HepG2 (cell line): ENCODE results near the gene MAST1. TPM values are rescaled to one million over a fixed set of nuclear protein-coding genes. Genes with fewer than 3 reads are reported as not detected.

Source experiments
- BATF2 ChIP-seq: sonication (generic); formaldehyde crosslinking; IDR thresholded peaks from 2 replicates; pipeline ENCODE4 v1.8.0; 2022; ENCODE audit warnings: mild to moderate bottlenecking, missing genetic modification reagents, moderate library complexity
- FOXP1 ChIP-seq, 2 experiments: fragments of 450-650 bp in 1 of 2; IDR thresholded peaks; 2 replicates each; pipeline ENCODE4 v1.6.1; 2017 to 2018; ENCODE audit warnings: antibody characterized with exemption in 1 of 2
- HES4 ChIP-seq: sonication (generic); formaldehyde crosslinking; IDR thresholded peaks from 2 replicates; pipeline ENCODE4 v1.9.0; 2021; ENCODE audit warnings: mild to moderate bottlenecking, missing genetic modification reagents, borderline replicate concordance
- HMGXB4 ChIP-seq, 2 experiments: sonication (generic) in 1 of 2; formaldehyde crosslinking in 1 of 2; IDR thresholded peaks; 2 replicates each; pipeline versions ENCODE4 v1.4.0 to v1.6.1; 2018 to 2020; ENCODE audit warnings: missing genetic modification reagents in 2 of 2, borderline replicate concordance in 1 of 2, low read depth in 1 of 2, mild to moderate bottlenecking in 1 of 2, missing biosample characterization in 1 of 2
- MLX ChIP-seq: IDR thresholded peaks from 2 replicates; pipeline ENCODE4 v1.6.1; 2016
- NR0B2 ChIP-seq: sonication (generic); formaldehyde crosslinking; IDR thresholded peaks from 2 replicates; pipeline ENCODE4 v1.4.0; 2020; ENCODE audit warnings: mild to moderate bottlenecking, missing genetic modification reagents
- PHF20 ChIP-seq: sonication (generic); formaldehyde crosslinking; IDR thresholded peaks from 2 replicates; pipeline ENCODE4 v1.5.0; 2020; ENCODE audit warnings: mild to moderate bottlenecking, missing genetic modification reagents
- RERE ChIP-seq: IDR thresholded peaks from 2 replicates; pipeline ENCODE4 v1.6.1; 2016; ENCODE audit warnings: low read depth, missing genetic modification reagents, missing compliant biosample characterization
- ZNF235 ChIP-seq: sonication (generic); formaldehyde crosslinking; IDR thresholded peaks from 2 replicates; pipeline ENCODE4 v1.8.1; 2023; ENCODE audit warnings: mild to moderate bottlenecking, missing genetic modification reagents, borderline replicate concordance
- ZNF687 ChIP-seq: sonication (generic); formaldehyde crosslinking; IDR thresholded peaks from 2 replicates; pipeline ENCODE4 v1.5.1; 2020; ENCODE audit warnings: mild to moderate bottlenecking, missing genetic modification reagents, moderate library complexity
- ZNF788 ChIP-seq: sonication (generic); formaldehyde crosslinking; IDR thresholded peaks from 2 replicates; pipeline ENCODE4 v1.5.0; 2020; ENCODE audit warnings: mild to moderate bottlenecking, missing genetic modification reagents, borderline replicate concordance
- ZNF878 ChIP-seq: sonication (generic); formaldehyde crosslinking; IDR thresholded peaks from 2 replicates; pipeline ENCODE4 v1.8.1; 2023; ENCODE audit warnings: mild to moderate bottlenecking, missing genetic modification reagents, moderate library complexity
- polyA plus RNA-seq, 8 experiments: library from polyadenylated mRNA; depleted of rRNA in 3 of 8; stranded (reverse) in 7 of 8; unstranded in 1 of 8; fragments of >200 nt; fragmentation: Illumina TruSeq in 4 of 8; extraction: Trizol in 4 of 8; gene quantifications; 2 replicates each; pipeline versions ENCODE4 v1.2.1 to v1.2.3, GENCODE V29; 2011 to 2016; ENCODE audit warnings: low read depth in 4 of 8, missing spikeins in 1 of 8, mixed read lengths in 1 of 8; ENCODE audit not compliant: insufficient read depth in 1 of 8
- total RNA-seq, 5 experiments: library from RNA; depleted of rRNA; stranded (reverse); fragments of >200 nt; fragmentation: Illumina TruSeq; extraction: Trizol; gene quantifications; 2 replicates each; pipeline ENCODE4 v1.2.3, GENCODE V29; 2016; ENCODE audit warnings: low read depth in 1 of 5

Gene MAST1
- total and polyA plus RNA-seq, 2 of the 13 experiments (the other 11 are each of a cell fraction or from before 2014, with no cell fraction given): 0.73 to 4.7 TPM

GRCh38 chr19:12791345-12792050 is 46.8 kb upstream of the MAST1 start, which contains the start of gene JUNB (continued):
- TF ChIP-seq RERE (CRISPR knock-in tag) (peak; percentile 82; the same call in 1 of the 2 replicates), NR0B2 (CRISPR knock-in tag) (0 out of 2 replicates have a peak, but pooled peaks have one; percentile 45), HMGXB4 (CRISPR knock-in tag; IDR thresholded peaks at IDR 0.05; ENCODE audit: borderline replicate concordance in 1 of 2, low read depth in 1 of 2) (peak in 1 of 2 experiments; percentile 69; a peak in 1 of 4 replicates), FOXP1 (IDR thresholded peaks at IDR 0.05) (no peak), FOXP1 (CRISPR knock-in tag; IDR thresholded peaks at IDR 0.05) (peak; percentile 69), ZNF687 (peak; percentile 81), MLX (CRISPR knock-in tag) (peak; percentile 85), ZNF878 (CRISPR knock-in tag) (peak; percentile 43), BATF2 (CRISPR knock-in tag) (0 out of 2 replicates have a peak, but pooled peaks have one; percentile 36), ZNF788 (CRISPR knock-in tag) (peak; percentile 88; the same call in 1 of the 2 replicates), PHF20 (CRISPR knock-in tag) (peak; percentile 75), ZNF235 (CRISPR knock-in tag) (0 out of 2 replicates have a peak, but pooled peaks have one; percentile 40), HES4 (CRISPR knock-in tag) (peak; percentile 81; the same call in 1 of the 2 replicates)
